ENCODE data around the gene KIAA0513.

DNA sequence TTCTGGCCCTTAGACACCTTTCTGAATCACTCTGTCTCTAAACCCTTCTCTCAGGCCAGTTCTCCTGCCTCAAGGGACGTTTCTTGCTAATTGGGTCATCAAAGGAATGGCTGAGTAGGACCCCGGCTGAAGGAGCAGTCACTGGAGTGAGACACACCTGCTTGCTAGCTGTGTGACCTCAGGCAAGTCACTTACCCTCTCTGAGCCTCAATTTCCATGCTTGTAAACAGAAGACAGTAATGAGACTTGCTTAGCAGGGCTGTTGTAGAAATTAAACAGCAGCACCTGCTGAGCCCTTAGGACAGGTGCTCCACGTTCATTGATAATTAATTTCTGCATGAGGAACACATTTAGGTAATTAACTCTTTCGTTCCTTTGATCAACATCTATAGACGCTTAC, 77.9 kb downstream of the KIAA0513 start:
- TF ChIP-seq, protein P1, sequence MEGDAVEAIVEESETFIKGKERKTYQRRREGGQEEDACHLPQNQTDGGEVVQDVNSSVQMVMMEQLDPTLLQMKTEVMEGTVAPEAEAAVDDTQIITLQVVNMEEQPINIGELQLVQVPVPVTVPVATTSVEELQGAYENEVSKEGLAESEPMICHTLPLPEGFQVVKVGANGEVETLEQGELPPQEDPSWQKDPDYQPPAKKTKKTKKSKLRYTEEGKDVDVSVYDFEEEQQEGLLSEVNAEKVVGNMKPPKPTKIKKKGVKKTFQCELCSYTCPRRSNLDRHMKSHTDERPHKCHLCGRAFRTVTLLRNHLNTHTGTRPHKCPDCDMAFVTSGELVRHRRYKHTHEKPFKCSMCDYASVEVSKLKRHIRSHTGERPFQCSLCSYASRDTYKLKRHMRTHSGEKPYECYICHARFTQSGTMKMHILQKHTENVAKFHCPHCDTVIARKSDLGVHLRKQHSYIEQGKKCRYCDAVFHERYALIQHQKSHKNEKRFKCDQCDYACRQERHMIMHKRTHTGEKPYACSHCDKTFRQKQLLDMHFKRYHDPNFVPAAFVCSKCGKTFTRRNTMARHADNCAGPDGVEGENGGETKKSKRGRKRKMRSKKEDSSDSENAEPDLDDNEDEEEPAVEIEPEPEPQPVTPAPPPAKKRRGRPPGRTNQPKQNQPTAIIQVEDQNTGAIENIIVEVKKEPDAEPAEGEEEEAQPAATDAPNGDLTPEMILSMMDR (IDR thresholded peaks at IDR 0.05) = no peak
- TF ChIP-seq POLR2A (IDR thresholded peaks at IDR 0.05) = no peak
- no peak for TF ChIP-seq EP300 (IDR thresholded peaks at IDR 0.05)

All from tibial nerve (tissue), 4 donors.